Neural crest cell (in vitro differentiated cells): ENCODE data around the gene TCP10L. TPM values are rescaled to one million over a fixed set of nuclear protein-coding genes. Genes with fewer than 3 reads are reported as not detected.

ENCODE experiments used
- DNase-seq: peaks from one replicate; pipeline ENCODE4 v3.0.0; 2021; ENCODE audit warnings: low read depth, mixed read lengths, low spot score
- H3K27ac Mint-ChIP-seq: one replicate; pipeline ENCODE4 v1.8.0; 2021; ENCODE audit warnings: mild to moderate bottlenecking, mixed read lengths; ENCODE audit not compliant: unreplicated experiment
- H3K27me3 Mint-ChIP-seq: 2 replicates; pipeline ENCODE4 v1.8.0; 2021; ENCODE audit warnings: low read depth, mild to moderate bottlenecking, mixed read lengths
- H3K36me3 Mint-ChIP-seq: 2 replicates; pipeline ENCODE4 v1.8.0; 2021; ENCODE audit warnings: low read depth, mild to moderate bottlenecking, mixed read lengths
- H3K4me1 Mint-ChIP-seq: 2 replicates; pipeline ENCODE4 v1.8.0; 2021; ENCODE audit warnings: mixed read lengths
- H3K4me3 Mint-ChIP-seq: one replicate; pipeline ENCODE4 v1.8.0; 2021; ENCODE audit warnings: mild to moderate bottlenecking, mixed read lengths
- H3K9me3 Mint-ChIP-seq: 2 replicates; pipeline ENCODE4 v1.8.0; 2021; ENCODE audit warnings: mixed read lengths
- total RNA-seq: library from RNA; stranded (reverse); gene quantifications from 2 replicates; pipeline ENCODE4 v1.2.1, GENCODE V29; 2021
- TF ChIP-seq, protein P1 (sequence below): fragments of 200-600 bp; sonication (generic); conservative IDR thresholded peaks from 2 replicates; pipeline ENCODE4 v1.5.0; 2021; ENCODE audit warnings: antibody characterized with exemption, mild to moderate bottlenecking

TCP10L gene
- total RNA-seq, 1 donor from 2014 or later: 1.7 TPM

DNA sequence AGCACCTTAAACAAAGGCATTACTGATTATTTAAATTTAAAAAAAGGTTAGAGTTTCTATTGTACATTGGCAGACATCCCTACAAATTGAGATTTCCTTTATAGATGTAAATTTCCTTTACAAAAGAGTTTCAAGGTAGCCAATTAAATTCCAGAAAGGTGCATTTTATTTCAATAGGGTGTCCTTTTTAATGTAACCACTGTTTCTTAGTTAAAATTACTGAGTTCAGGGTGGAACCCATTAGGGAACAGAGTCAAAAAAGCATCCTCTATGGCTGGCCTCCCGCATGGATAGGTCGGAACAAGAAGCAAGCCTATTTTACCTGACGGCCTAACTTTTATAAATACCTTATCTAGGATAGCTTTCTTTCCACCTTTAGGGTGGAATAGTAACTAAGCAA, 24.4 kb downstream of the TCP10L start:
- Mint-ChIP-seq H3K27ac (no peak overlapping the region), H3K27me3 (no peaks in the 10 kb centered on the region), H3K9me3 (peaks cover 16% of the 10 kb centered on the region), H3K36me3 (peaks cover 17% of the 10 kb centered on the region), H3K4me3 (no peak overlapping the region), H3K4me1 (no peaks in the 10 kb centered on the region)
- DNase-seq: no peak
- TF ChIP-seq, protein P1, sequence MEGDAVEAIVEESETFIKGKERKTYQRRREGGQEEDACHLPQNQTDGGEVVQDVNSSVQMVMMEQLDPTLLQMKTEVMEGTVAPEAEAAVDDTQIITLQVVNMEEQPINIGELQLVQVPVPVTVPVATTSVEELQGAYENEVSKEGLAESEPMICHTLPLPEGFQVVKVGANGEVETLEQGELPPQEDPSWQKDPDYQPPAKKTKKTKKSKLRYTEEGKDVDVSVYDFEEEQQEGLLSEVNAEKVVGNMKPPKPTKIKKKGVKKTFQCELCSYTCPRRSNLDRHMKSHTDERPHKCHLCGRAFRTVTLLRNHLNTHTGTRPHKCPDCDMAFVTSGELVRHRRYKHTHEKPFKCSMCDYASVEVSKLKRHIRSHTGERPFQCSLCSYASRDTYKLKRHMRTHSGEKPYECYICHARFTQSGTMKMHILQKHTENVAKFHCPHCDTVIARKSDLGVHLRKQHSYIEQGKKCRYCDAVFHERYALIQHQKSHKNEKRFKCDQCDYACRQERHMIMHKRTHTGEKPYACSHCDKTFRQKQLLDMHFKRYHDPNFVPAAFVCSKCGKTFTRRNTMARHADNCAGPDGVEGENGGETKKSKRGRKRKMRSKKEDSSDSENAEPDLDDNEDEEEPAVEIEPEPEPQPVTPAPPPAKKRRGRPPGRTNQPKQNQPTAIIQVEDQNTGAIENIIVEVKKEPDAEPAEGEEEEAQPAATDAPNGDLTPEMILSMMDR: no peak

GRCh38 chr21:32559006-32559610, 26.2 kb downstream of the TCP10L start:
- TF ChIP-seq, protein P1: no peak
- Mint-ChIP-seq H3K4me3 (no peak overlapping the region), H3K4me1 (no peaks in the 10 kb centered on the region), H3K9me3 (peaks cover 2% of the 10 kb centered on the region), H3K27ac (no peak overlapping the region), H3K36me3 (peaks cover 3% of the 10 kb centered on the region), H3K27me3 (no peaks in the 10 kb centered on the region)
- DNase-seq: no peak

DNA sequence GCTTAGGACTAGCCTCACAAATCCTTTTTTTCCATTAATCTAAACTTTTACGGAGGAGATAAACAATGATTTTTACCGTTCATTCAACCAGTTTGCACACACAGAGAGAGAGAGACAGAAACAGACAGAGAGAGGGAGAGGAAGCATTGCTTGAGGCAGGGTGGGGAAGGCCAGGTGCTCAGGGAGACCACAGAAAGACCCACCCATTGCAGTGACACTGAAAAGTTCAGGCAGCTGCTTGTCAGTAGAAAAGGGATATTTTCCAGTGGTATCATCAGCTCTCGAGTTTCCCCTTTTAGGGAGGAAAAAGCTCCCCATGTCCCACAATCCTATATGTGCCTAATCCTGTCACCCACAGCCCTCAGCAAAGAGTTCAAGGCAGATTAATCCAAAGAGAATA, 27.2 kb downstream of the TCP10L start:
- TF ChIP-seq, protein P1: no peak
- Mint-ChIP-seq H3K4me3 (no peak overlapping the region), H3K4me1 (no peaks in the 10 kb centered on the region), H3K27ac (no peak overlapping the region), H3K27me3 (no peaks in the 10 kb centered on the region), H3K9me3 (no peaks in the 10 kb centered on the region), H3K36me3 (no peaks in the 10 kb centered on the region)
- DNase-seq: no peak

GRCh38 chr21:32554832-32555638, 30.3 kb downstream of the TCP10L start:
- Mint-ChIP-seq H3K9me3 (no peaks in the 10 kb centered on the region), H3K4me1 (peaks cover 12% of the 10 kb centered on the region), H3K27me3 (peaks cover 3% of the 10 kb centered on the region), H3K27ac (no peak overlapping the region), H3K4me3 (no peak overlapping the region), H3K36me3 (no peaks in the 10 kb centered on the region)
- TF ChIP-seq, protein P1: no peak
- DNase-seq: no peak

DNA sequence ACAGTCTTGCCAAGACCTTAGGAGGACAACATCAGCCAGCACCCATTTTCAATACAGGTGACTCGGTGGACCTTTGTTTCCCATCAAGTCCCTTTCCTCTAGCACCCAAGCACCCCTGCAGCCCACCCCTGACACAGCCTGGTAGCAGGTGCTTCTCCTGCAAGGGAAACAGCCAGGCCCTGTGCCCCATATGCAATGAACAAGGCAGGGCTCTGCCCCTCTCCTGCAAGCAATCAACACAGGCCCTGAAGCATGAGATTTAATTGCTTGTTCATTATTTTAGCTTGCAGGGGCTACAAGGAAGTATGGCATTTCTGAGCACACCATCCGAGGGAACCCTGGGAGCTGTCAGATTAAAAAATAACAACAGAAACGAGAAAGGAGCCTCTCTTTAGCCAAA, 35.4 kb downstream of the TCP10L start:
- Mint-ChIP-seq H3K4me3 (no peak overlapping the region), H3K27me3 (peaks cover 3% of the 10 kb centered on the region), H3K27ac (no peak overlapping the region), H3K4me1 (peaks cover 18% of the 10 kb centered on the region), H3K36me3 (no peaks in the 10 kb centered on the region), H3K9me3 (no peaks in the 10 kb centered on the region)
- no peak for DNase-seq
- TF ChIP-seq, protein P1: no peak
